Neuronal stem cell (in vitro differentiated cells): ENCODE measurements around the gene DYNC1I2.

Source experiments
- DNase-seq: peaks from one replicate; pipeline ENCODE4 v3.0.0-alpha.2; 2013; ENCODE audit warnings: low spot score
- H2AFZ ChIP-seq: one replicate; pipeline ENCODE4 v1.6.1; 2013; ENCODE audit warnings: mild to moderate bottlenecking, low read length, inconsistent platforms
- H2AK5ac ChIP-seq: 2 replicates; pipeline ENCODE4 v1.6.1; 2013; ENCODE audit warnings: low read depth, mild to moderate bottlenecking, inconsistent platforms, low read length, moderate library complexity, mixed read lengths
- H2BK120ac ChIP-seq: 2 replicates; pipeline ENCODE4 v1.6.1; 2013; ENCODE audit warnings: low read depth, mild to moderate bottlenecking, inconsistent platforms, low read length, moderate library complexity, mixed read lengths
- H2BK12ac ChIP-seq: one replicate; pipeline ENCODE4 v1.6.1; 2013; ENCODE audit warnings: low read length, inconsistent platforms
- H2BK15ac ChIP-seq: 2 replicates; pipeline ENCODE4 v1.6.1; 2013; ENCODE audit warnings: mild to moderate bottlenecking, low read length, inconsistent platforms, mixed read lengths
- H2BK5ac ChIP-seq: one replicate; pipeline ENCODE4 v1.6.1; 2013; ENCODE audit warnings: inconsistent platforms, mild to moderate bottlenecking, low read length, moderate library complexity
- H3K14ac ChIP-seq: one replicate; pipeline ENCODE4 v1.6.1; 2013; ENCODE audit warnings: low read length, inconsistent platforms
- H3K18ac ChIP-seq: 2 replicates; pipeline ENCODE4 v1.6.1; 2013; ENCODE audit warnings: low read length, inconsistent platforms
- H3K23ac ChIP-seq: 2 replicates; pipeline ENCODE4 v1.6.1; 2013; ENCODE audit warnings: low read depth, mild to moderate bottlenecking, mixed read lengths, low read length, inconsistent platforms; ENCODE audit not compliant: poor library complexity
- H3K27ac ChIP-seq: replicated peaks from 3 replicates; pipeline ENCODE4 v1.5.1; 2013; ENCODE audit warnings: low read length, inconsistent platforms
- H3K27me3 ChIP-seq, 3 experiments: 2 replicates each; pipeline ENCODE4 v1.6.1; 2013; ENCODE audit warnings: low read length in 3 of 3, mild to moderate bottlenecking in 2 of 3, inconsistent platforms in 1 of 3, low read depth in 1 of 3, mixed read lengths in 1 of 3, moderate library complexity in 1 of 3; ENCODE audit not compliant: control insufficient read depth in 3 of 3, insufficient read depth in 3 of 3
- H3K36me3 ChIP-seq, 2 donors: replicated peaks in 1 of 2; 2 replicates each; pipeline ENCODE4 v1.6.1; 2013; ENCODE audit warnings: low read length in 2 of 2; ENCODE audit not compliant: control insufficient read depth in 2 of 2, insufficient read depth in 2 of 2
- H3K4ac ChIP-seq: 2 replicates; pipeline ENCODE4 v1.6.1; 2013; ENCODE audit warnings: inconsistent platforms, mild to moderate bottlenecking, low read length, moderate library complexity
- H3K4me1 ChIP-seq, 2 donors: 1 replicate in 1 of 2; 2 replicates in 1 of 2; pipeline ENCODE4 v1.6.1; 2013; ENCODE audit warnings: low read length in 2 of 2, low read depth in 1 of 2; ENCODE audit not compliant: control insufficient read depth in 2 of 2, insufficient read depth in 1 of 2
- H3K4me2 ChIP-seq: one replicate; pipeline ENCODE4 v1.6.1; 2013; ENCODE audit warnings: mild to moderate bottlenecking, low read length, inconsistent platforms; ENCODE audit not compliant: insufficient read depth, poor library complexity, severe bottlenecking
- H3K4me3 ChIP-seq, 2 donors: 2 replicates each; pipeline ENCODE4 v1.5.1; 2013; ENCODE audit warnings: low read length in 2 of 2, mild to moderate bottlenecking in 2 of 2, inconsistent platforms in 1 of 2, moderate library complexity in 1 of 2
- H3K79me1 ChIP-seq: one replicate; pipeline ENCODE4 v1.6.1; 2013; ENCODE audit warnings: low read depth, mild to moderate bottlenecking, inconsistent platforms, low read length, moderate library complexity
- H3K9ac ChIP-seq: one replicate; pipeline ENCODE4 v1.6.1; 2013; ENCODE audit warnings: mild to moderate bottlenecking, low read depth, low read length, inconsistent platforms; ENCODE audit not compliant: poor library complexity
- H3K9me3 ChIP-seq, 2 donors: replicated peaks in 1 of 2; 2 replicates each; pipeline versions ENCODE3 to v1.6.1; 2013; ENCODE audit warnings: low read length in 2 of 2, mild to moderate bottlenecking in 2 of 2, inconsistent platforms in 1 of 2, low read depth in 1 of 2, mixed read lengths in 1 of 2, moderate library complexity in 1 of 2; ENCODE audit not compliant: control insufficient read depth in 2 of 2, insufficient read depth in 1 of 2
- H4K8ac ChIP-seq: one replicate; pipeline ENCODE4 v1.6.1; 2013; ENCODE audit warnings: low read depth, mild to moderate bottlenecking, inconsistent platforms, low read length, moderate library complexity
- H4K91ac ChIP-seq: one replicate; pipeline ENCODE4 v1.6.1; 2013; ENCODE audit warnings: low read length, low read depth, mild to moderate bottlenecking, inconsistent platforms; ENCODE audit not compliant: poor library complexity
- WGBS, 2 donors: extraction: QIAGEN DNeasy Blood & Tissue Kit; methylation state at CpG; one replicate each; pipeline ENCODE4 v1.1.7; 2013; ENCODE audit warnings: missing lambda C conversion rate in 2 of 2, mixed read lengths in 1 of 2; ENCODE audit not compliant: insufficient read length in 2 of 2, insufficient replicate concordance in 1 of 2; ENCODE audit errors: extremely low coverage in 2 of 2; 5-methylcytosine and 5-hydroxymethylcytosine counted together

The DYNC1I2 gene

GRCh38 chr2:171741189-171741588, 53.9 kb downstream of the DYNC1I2 start:
- Histone ChIP-seq H3K4me2 (no peak overlapping the region), H3K14ac (no peak overlapping the region), H2BK5ac (no peak overlapping the region), H2BK120ac (no peak overlapping the region), H3K9ac (no peak overlapping the region), H3K79me1 (no peaks in the 10 kb centered on the region), H3K18ac (no peak overlapping the region), H3K23ac (no peak overlapping the region), H3K4me1 (no peaks in the 10 kb centered on the region), H3K27me3 (no peaks in the 10 kb centered on the region), H3K4ac (no peak overlapping the region), H2BK15ac (no peak overlapping the region), H3K4me3 (no peak overlapping the region), H2AFZ (no peak overlapping the region), H3K36me3 (peaks cover 7 to 94% of the 10 kb centered on the region in 2 donors), H3K9me3 (no peaks in the 10 kb centered on the region), H4K8ac (no peak overlapping the region), H2BK12ac (no peak overlapping the region), H2AK5ac (no peak overlapping the region), H3K27ac (no peak overlapping the region), H4K91ac (no peak overlapping the region)
- no CpG with 5 or more reads among the region's 2 CpGs for WGBS, 2 donors
- DNase-seq, result no peak

- no CpG with 5 or more reads among the region's 1 CpG for WGBS, 2 donors
- Histone ChIP-seq H3K27me3 (no peaks in the 10 kb centered on the region), H3K9ac (no peak overlapping the region), H2BK120ac (no peak overlapping the region), H3K4me3 (no peak overlapping the region), H3K36me3 (peaks cover 8 to 91% of the 10 kb centered on the region in 2 donors), H2BK12ac (no peak overlapping the region), H3K14ac (no peak overlapping the region), H2BK5ac (no peak overlapping the region), H3K79me1 (no peaks in the 10 kb centered on the region), H3K9me3 (no peaks in the 10 kb centered on the region), H2BK15ac (no peak overlapping the region), H4K91ac (no peak overlapping the region), H3K18ac (no peak overlapping the region), H2AFZ (no peak overlapping the region), H3K23ac (no peak overlapping the region), H3K4ac (no peak overlapping the region), H3K4me1 (no peaks in the 10 kb centered on the region), H2AK5ac (no peak overlapping the region), H3K4me2 (no peak overlapping the region), H4K8ac (no peak overlapping the region), H3K27ac (no peak overlapping the region)
- DNase-seq, result no peak
These were observed 55.5 kb downstream of the DYNC1I2 start for GRCh38 chr2:171742760-171743159.

DNA sequence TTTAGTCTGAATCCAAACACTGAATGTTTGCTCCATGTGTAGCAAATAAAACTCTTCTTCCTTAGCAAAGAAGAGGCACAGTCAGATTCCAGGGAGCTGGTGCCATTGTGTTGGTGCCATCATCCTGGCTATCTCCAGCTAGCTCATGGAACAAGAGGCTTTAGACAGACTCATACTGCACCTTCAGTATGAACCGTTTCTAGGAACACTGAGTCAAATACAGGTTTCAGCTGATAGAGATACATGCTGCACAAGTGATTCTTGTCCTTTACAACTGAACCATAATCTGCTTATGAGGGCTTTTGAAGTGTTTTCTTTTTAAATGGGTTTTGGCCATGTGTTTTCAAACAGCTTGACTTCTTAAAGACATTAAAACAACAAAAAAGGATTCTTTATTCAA, 57.9 kb downstream of the DYNC1I2 start:
- Histone ChIP-seq H3K27me3 (no peaks in the 10 kb centered on the region), H3K4me3 (no peak overlapping the region), H3K4ac (no peak overlapping the region), H3K4me1 (no peaks in the 10 kb centered on the region), H2BK15ac (no peak overlapping the region), H3K4me2 (no peak overlapping the region), H3K9ac (no peak overlapping the region), H3K79me1 (no peaks in the 10 kb centered on the region), H3K23ac (no peak overlapping the region), H2BK120ac (no peak overlapping the region), H3K36me3 (peaks cover 6 to 91% of the 10 kb centered on the region in 2 donors), H4K91ac (no peak overlapping the region), H3K9me3 (no peaks in the 10 kb centered on the region), H4K8ac (no peak overlapping the region), H2AK5ac (no peak overlapping the region), H3K14ac (no peak overlapping the region), H3K27ac (no peak overlapping the region), H2BK5ac (no peak overlapping the region), H2BK12ac (no peak overlapping the region), H3K18ac (no peak overlapping the region), H2AFZ (no peak overlapping the region)
- no peak for DNase-seq
- no CpG with 5 or more reads among the region's 1 CpG for WGBS, 2 donors

DNA sequence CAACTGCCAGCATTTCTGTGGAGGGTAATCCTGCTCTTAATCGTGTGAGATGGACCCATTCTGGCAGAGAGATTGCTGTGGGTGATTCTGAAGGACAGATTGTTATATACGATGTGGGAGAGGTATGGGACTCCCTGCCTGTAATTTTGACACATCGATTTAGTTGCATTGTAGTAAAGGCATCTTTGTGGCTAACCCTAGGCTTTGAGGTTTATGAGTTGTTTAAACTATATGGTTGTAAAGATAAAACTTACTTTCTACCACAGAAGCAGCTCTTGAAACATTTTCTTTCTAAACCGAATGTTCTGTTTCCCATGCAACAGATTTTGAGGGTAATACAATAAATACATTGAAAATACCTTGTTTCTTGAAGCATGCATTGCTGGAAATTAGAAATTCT, 58.5 kb downstream of the DYNC1I2 start:
- H4K8ac ChIP-seq, result no peak overlapping the region
- no peaks in the 10 kb centered on the region for H3K4me1 ChIP-seq
- H2BK5ac ChIP-seq, result no peak overlapping the region
- no peaks in the 10 kb centered on the region for H3K9me3 ChIP-seq
- no peaks in the 10 kb centered on the region for H3K27me3 ChIP-seq
- no peak for DNase-seq
- H3K4me3 ChIP-seq, result no peak overlapping the region
- no peak overlapping the region for H2BK15ac ChIP-seq
- no peaks in the 10 kb centered on the region for H3K79me1 ChIP-seq
- H3K27ac ChIP-seq, result no peak overlapping the region
- no peak overlapping the region for H2BK120ac ChIP-seq
- no peak overlapping the region for H3K4me2 ChIP-seq
- no peak overlapping the region for H2BK12ac ChIP-seq
- no peak overlapping the region for H3K9ac ChIP-seq
- H3K18ac ChIP-seq, result no peak overlapping the region
- no peak overlapping the region for H3K14ac ChIP-seq
- H4K91ac ChIP-seq, result no peak overlapping the region
- H3K4ac ChIP-seq, result no peak overlapping the region
- no peak overlapping the region for H2AFZ ChIP-seq
- H3K36me3 ChIP-seq, result peaks cover 6 to 91% of the 10 kb centered on the region in 2 donors
- no CpG with 5 or more reads among the region's 4 CpGs for WGBS, 2 donors
- H3K23ac ChIP-seq, result no peak overlapping the region
- no peak overlapping the region for H2AK5ac ChIP-seq
